H9 (cell line): ENCODE results near the gene ZAP70. TPM values are rescaled to one million over a fixed set of nuclear protein-coding genes. Genes with fewer than 3 reads are reported as not detected.
A peak's percentile ranks its signal among the peaks of the same experiment; 100 is the strongest.

ENCODE experiments used
- DNase-seq: peaks from one replicate; pipeline ENCODE4 v3.0.0-alpha.2; 2017
- H2AFZ ChIP-seq: one replicate; pipeline ENCODE4 v1.6.1; 2013; ENCODE audit warnings: mild to moderate bottlenecking, low read length, control low read depth, moderate library complexity
- H2AK5ac ChIP-seq: 2 replicates; pipeline ENCODE4 v1.6.1; 2013; ENCODE audit warnings: low read length, control low read depth, mixed read lengths; ENCODE audit not compliant: insufficient read length
- H2BK120ac ChIP-seq: one replicate; pipeline ENCODE4 v1.6.1; 2013; ENCODE audit warnings: low read depth, mild to moderate bottlenecking, low read length, control low read depth, inconsistent platforms; ENCODE audit not compliant: poor library complexity, severe bottlenecking
- H2BK12ac ChIP-seq: 2 replicates; pipeline ENCODE4 v1.6.1; 2013; ENCODE audit warnings: low read length, control low read depth, mixed read lengths, low read depth; ENCODE audit not compliant: insufficient read length
- H2BK15ac ChIP-seq: 2 replicates; pipeline ENCODE4 v1.6.1; 2013; ENCODE audit warnings: low read depth, low read length, control low read depth
- H2BK20ac ChIP-seq: one replicate; pipeline ENCODE4 v1.6.1; 2013; ENCODE audit warnings: low read depth, mild to moderate bottlenecking, low read length, control low read depth, inconsistent platforms; ENCODE audit not compliant: poor library complexity, severe bottlenecking
- H2BK5ac ChIP-seq: 2 replicates; pipeline ENCODE4 v1.6.1; 2013; ENCODE audit warnings: low read length, control low read depth, mixed read lengths; ENCODE audit not compliant: insufficient read length
- H3K14ac ChIP-seq: 2 replicates; pipeline ENCODE4 v1.6.1; 2013; ENCODE audit warnings: low read length, control low read depth; ENCODE audit not compliant: insufficient read depth
- H3K18ac ChIP-seq: 2 replicates; pipeline ENCODE4 v1.6.1; 2013; ENCODE audit warnings: low read depth, mild to moderate bottlenecking, mixed read lengths, low read length, control low read depth; ENCODE audit not compliant: insufficient read length
- H3K23ac ChIP-seq: 2 replicates; pipeline ENCODE4 v1.6.1; 2013; ENCODE audit warnings: low read length, control low read depth, mixed read lengths, low read depth; ENCODE audit not compliant: insufficient read length
- H3K23me2 ChIP-seq: 2 replicates; pipeline ENCODE4 v1.6.1; 2013; ENCODE audit warnings: low read depth, mild to moderate bottlenecking, mixed read lengths, low read length, control low read depth; ENCODE audit not compliant: insufficient read length, poor library complexity, severe bottlenecking
- H3K27ac ChIP-seq: 2 replicates; pipeline ENCODE4 v1.5.1; 2013; ENCODE audit warnings: low read length, control low read depth, mixed read lengths, low read depth; ENCODE audit not compliant: insufficient read length
- H3K27me3 ChIP-seq: 2 replicates; pipeline ENCODE4 v1.6.1; 2013; ENCODE audit warnings: low read length, control low read depth, inconsistent platforms; ENCODE audit not compliant: insufficient read depth
- H3K4ac ChIP-seq: 2 replicates; pipeline ENCODE4 v1.6.1; 2013; ENCODE audit warnings: low read depth, mild to moderate bottlenecking, control low read depth, inconsistent platforms, low read length, moderate library complexity
- H3K4me1 ChIP-seq: 2 replicates; pipeline ENCODE4 v1.6.1; 2013; ENCODE audit warnings: low read length, control low read depth, inconsistent platforms; ENCODE audit not compliant: insufficient read depth
- H3K4me2 ChIP-seq: 2 replicates; pipeline ENCODE4 v1.6.1; 2013; ENCODE audit warnings: low read length, control low read depth, mixed read lengths; ENCODE audit not compliant: insufficient read length, insufficient read depth
- H3K56ac ChIP-seq: 2 replicates; pipeline ENCODE4 v1.6.1; 2013; ENCODE audit warnings: low read depth, mild to moderate bottlenecking, mixed read lengths, low read length, control low read depth; ENCODE audit not compliant: insufficient read length
- H3K79me1 ChIP-seq: 2 replicates; pipeline ENCODE4 v1.6.1; 2013; ENCODE audit warnings: low read depth, mild to moderate bottlenecking, moderate library complexity, low read length, control low read depth, inconsistent platforms; ENCODE audit not compliant: insufficient read depth, poor library complexity, severe bottlenecking
- H3K79me2 ChIP-seq: 2 replicates; pipeline ENCODE4 v1.6.1; 2013; ENCODE audit warnings: low read length, control low read depth, inconsistent platforms; ENCODE audit not compliant: insufficient read depth
- H3K9ac ChIP-seq: 2 replicates; pipeline ENCODE4 v1.6.1; 2013; ENCODE audit warnings: low read length, control low read depth, mixed read lengths; ENCODE audit not compliant: insufficient read length; ENCODE audit errors: extremely low read depth
- H3K9me3 ChIP-seq: one replicate; pipeline ENCODE4 v1.6.1; 2013; ENCODE audit warnings: low read depth, low read length, inconsistent platforms; ENCODE audit not compliant: control insufficient read depth
- H3T11ph ChIP-seq: one replicate; pipeline ENCODE4 v1.6.1; 2013; ENCODE audit warnings: mild to moderate bottlenecking, low read length, control low read depth, inconsistent platforms
- H4K20me1 ChIP-seq: one replicate; pipeline ENCODE4 v1.6.1; 2013; ENCODE audit not compliant: control insufficient read depth, insufficient read length, insufficient read depth
- H4K5ac ChIP-seq: 2 replicates; pipeline ENCODE4 v1.6.1; 2013; ENCODE audit warnings: low read depth, mild to moderate bottlenecking, mixed read lengths, low read length, control low read depth; ENCODE audit not compliant: insufficient read length
- H4K8ac ChIP-seq: replicated peaks from 2 replicates; pipeline ENCODE4 v1.6.1; 2013; ENCODE audit warnings: low read length, control low read depth, mixed read lengths, low read depth; ENCODE audit not compliant: insufficient read length
- H4K91ac ChIP-seq: 2 replicates; pipeline ENCODE4 v1.6.1; 2013; ENCODE audit warnings: low read depth, mild to moderate bottlenecking, moderate library complexity, mixed read lengths, low read length, control low read depth; ENCODE audit not compliant: insufficient read length
- H3K27ac Mint-ChIP-seq, 3 experiments: 2 replicates in 2 of 3; 3 replicates in 1 of 3; pipeline ENCODE4 v1.8.0; 2020 to 2021; ENCODE audit warnings: mixed read lengths in 3 of 3, mild to moderate bottlenecking in 1 of 3, moderate library complexity in 1 of 3
- H3K27me3 Mint-ChIP-seq: 2 replicates; pipeline ENCODE4 v1.8.0; 2021; ENCODE audit warnings: low read depth, mild to moderate bottlenecking, moderate library complexity, mixed read lengths
- H3K36me3 Mint-ChIP-seq, 3 experiments: 2 replicates in 2 of 3; 3 replicates in 1 of 3; pipeline ENCODE4 v1.8.0; 2020 to 2021; ENCODE audit warnings: low read depth in 3 of 3, mixed read lengths in 3 of 3; ENCODE audit not compliant: insufficient read depth in 1 of 3
- H3K4me1 Mint-ChIP-seq, 2 experiments: 2 replicates each; pipeline ENCODE4 v1.8.0; 2020; ENCODE audit warnings: mixed read lengths in 2 of 2
- H3K4me3 Mint-ChIP-seq, 2 experiments: 2 replicates in 1 of 2; 3 replicates in 1 of 2; pipeline ENCODE4 v1.8.0; 2020 to 2021; ENCODE audit warnings: mild to moderate bottlenecking in 2 of 2, mixed read lengths in 2 of 2, moderate library complexity in 1 of 2
- H3K9me3 Mint-ChIP-seq, 2 experiments: 2 replicates in 1 of 2; 3 replicates in 1 of 2; pipeline ENCODE4 v1.8.0; 2020; ENCODE audit warnings: mild to moderate bottlenecking in 2 of 2, mixed read lengths in 2 of 2, moderate library complexity in 1 of 2
- WGBS: extraction: QIAGEN DNeasy Blood & Tissue Kit; methylation state at CpG from one replicate; pipeline ENCODE4 v1.1.7; 2013; ENCODE audit warnings: missing lambda C conversion rate, low lambda C conversion rate, mixed read lengths; ENCODE audit not compliant: insufficient read length; ENCODE audit errors: extremely low coverage; 5-methylcytosine and 5-hydroxymethylcytosine counted together
- total RNA-seq: library from RNA; stranded (reverse); gene quantifications from 2 replicates; pipeline ENCODE4 v1.2.1, GENCODE V29; 2021
- TF ChIP-seq, protein P1 (sequence below): fragments of 200-600 bp; sonication (generic); conservative IDR thresholded peaks from 3 replicates; pipeline ENCODE4 v1.8.0; 2021; ENCODE audit warnings: antibody characterized with exemption, mild to moderate bottlenecking

Gene ZAP70
- total RNA-seq, 1 experiment from 2014 or later: 0.24 TPM

DNA sequence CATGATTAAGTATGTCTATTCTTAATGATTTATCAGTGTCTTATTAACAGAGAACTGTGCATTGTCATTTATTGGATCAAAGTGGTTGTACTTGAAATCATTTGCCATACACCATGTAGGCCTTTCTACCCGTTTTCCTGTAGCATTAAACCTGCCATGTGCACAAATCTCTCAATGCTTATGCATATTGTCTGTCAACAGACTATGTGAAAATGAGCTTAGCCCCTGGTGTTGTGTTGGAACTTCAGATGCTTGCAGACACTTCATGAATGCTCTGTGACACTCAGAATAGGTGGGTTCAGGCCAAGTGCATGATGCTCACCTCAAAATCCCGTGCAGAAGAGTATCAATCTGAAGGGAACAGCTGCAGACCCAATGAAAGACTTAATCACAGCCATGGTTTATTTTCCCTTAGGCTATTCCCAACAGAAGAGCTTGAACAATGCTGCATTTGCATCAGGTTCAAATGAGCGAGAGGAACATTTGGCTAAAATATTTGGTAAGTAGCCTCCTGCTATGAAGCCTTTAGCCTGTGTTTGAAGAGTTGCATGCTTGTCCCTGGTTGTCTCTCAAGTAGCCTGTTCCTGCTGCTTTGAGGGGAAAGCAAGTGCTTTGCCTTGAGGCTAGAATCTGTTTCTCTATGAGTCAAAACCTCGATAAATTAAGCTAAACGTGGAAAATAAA lies 37.8 kb upstream of the ZAP70 start:
- Histone ChIP-seq H3K4ac (no peak overlapping the region), H3K27me3 (no peaks in the 10 kb centered on the region; the same call in 1 of the 2 replicates), H2AK5ac (no peak overlapping the region), H3K56ac (no peak overlapping the region), H2BK120ac (no peak overlapping the region), H4K91ac (no peak overlapping the region), H4K20me1 (no peaks in the 10 kb centered on the region), H2BK5ac (no peak overlapping the region), H3T11ph (no peak overlapping the region), H4K8ac (no peak overlapping the region), H3K4me1 (no peaks in the 10 kb centered on the region), H3K79me2 (no peaks in the 10 kb centered on the region), H3K79me1 (no peaks in the 10 kb centered on the region), H4K5ac (no peak overlapping the region), H3K23me2 (no peaks in the 10 kb centered on the region), H3K23ac (no peak overlapping the region), H3K27ac (no peak overlapping the region), H3K9me3 (no peaks in the 10 kb centered on the region), H3K14ac (no peak overlapping the region), H3K18ac (no peak overlapping the region), H2AFZ (no peak overlapping the region), H2BK20ac (no peak overlapping the region), H3K9ac (no peak overlapping the region), H3K4me2 (no peak overlapping the region), H2BK15ac (no peak overlapping the region), H2BK12ac (no peak overlapping the region)
- Mint-ChIP-seq H3K27me3 (no peaks in the 10 kb centered on the region), H3K27ac (0 out of 7 replicates have a peak overlapping the region, but pooled peaks of 1 of the 3 experiments have one; percentile 51), H3K4me1 (peaks cover 6 to 10% of the 10 kb centered on the region in 2 experiments), H3K36me3 (peaks cover 0 to 28% (median 2%) of the 10 kb centered on the region in 3 experiments; a peak in 4 of 7 replicates), H3K4me3 (no peak overlapping the region; a peak in 1 of 5 replicates), H3K9me3 (peaks cover 18 to 26% of the 10 kb centered on the region in 2 experiments; a peak in 4 of 5 replicates)
- no CpG with 5 or more reads among the region's 5 CpGs for WGBS
- TF ChIP-seq, protein P1, sequence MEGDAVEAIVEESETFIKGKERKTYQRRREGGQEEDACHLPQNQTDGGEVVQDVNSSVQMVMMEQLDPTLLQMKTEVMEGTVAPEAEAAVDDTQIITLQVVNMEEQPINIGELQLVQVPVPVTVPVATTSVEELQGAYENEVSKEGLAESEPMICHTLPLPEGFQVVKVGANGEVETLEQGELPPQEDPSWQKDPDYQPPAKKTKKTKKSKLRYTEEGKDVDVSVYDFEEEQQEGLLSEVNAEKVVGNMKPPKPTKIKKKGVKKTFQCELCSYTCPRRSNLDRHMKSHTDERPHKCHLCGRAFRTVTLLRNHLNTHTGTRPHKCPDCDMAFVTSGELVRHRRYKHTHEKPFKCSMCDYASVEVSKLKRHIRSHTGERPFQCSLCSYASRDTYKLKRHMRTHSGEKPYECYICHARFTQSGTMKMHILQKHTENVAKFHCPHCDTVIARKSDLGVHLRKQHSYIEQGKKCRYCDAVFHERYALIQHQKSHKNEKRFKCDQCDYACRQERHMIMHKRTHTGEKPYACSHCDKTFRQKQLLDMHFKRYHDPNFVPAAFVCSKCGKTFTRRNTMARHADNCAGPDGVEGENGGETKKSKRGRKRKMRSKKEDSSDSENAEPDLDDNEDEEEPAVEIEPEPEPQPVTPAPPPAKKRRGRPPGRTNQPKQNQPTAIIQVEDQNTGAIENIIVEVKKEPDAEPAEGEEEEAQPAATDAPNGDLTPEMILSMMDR: no peak
- DNase-seq: no peak
